Transverse colon (tissue), 4 donors: ENCODE measurements around the gene OR9A2. TPM values are rescaled to one million over a fixed set of nuclear protein-coding genes. Genes with fewer than 3 reads are reported as not detected.
"Not testable (repeated sequence)": the region's sequence is repeated elsewhere in the genome, so short reads cannot be mapped to it uniquely, and the experiment has no call there.

Source experiments
- DNase-seq: peaks from one replicate; pipeline ENCODE4 v3.0.0-alpha.2; 2019
- H3K27ac ChIP-seq, 4 donors: fragments of 200-600 bp; sonication (generic); 2 replicates each; pipeline ENCODE4 v1.5.1; 2016 to 2018; ENCODE audit warnings: inconsistent platforms in 4 of 4
- H3K27me3 ChIP-seq: fragments of 200-600 bp; sonication (generic); 2 replicates; pipeline ENCODE4 v1.5.1; 2017; ENCODE audit warnings: inconsistent platforms
- H3K36me3 ChIP-seq, 4 donors: fragments of 200-600 bp; sonication (generic); 2 replicates each; pipeline ENCODE4 v1.5.1; 2017 to 2019; ENCODE audit warnings: inconsistent platforms in 4 of 4
- H3K4me1 ChIP-seq, 4 donors: fragments of 200-600 bp; sonication (generic); 2 replicates each; pipeline ENCODE4 v1.5.1; 2017 to 2020; ENCODE audit warnings: inconsistent platforms in 4 of 4
- H3K4me3 ChIP-seq, 4 donors: fragments of 200-600 bp; sonication (generic); 1 replicate in 1 of 4; 2 replicates in 3 of 4; pipeline versions ENCODE4 v1.5.1 to v1.6.1; 2017 to 2019; ENCODE audit warnings: inconsistent platforms in 4 of 4
- H3K9me3 ChIP-seq, 2 donors: fragments of 200-600 bp; sonication (generic); 2 replicates each; pipeline ENCODE4 v1.5.1; 2017 to 2019; ENCODE audit warnings: inconsistent platforms in 2 of 2
- CTCF ChIP-seq, 5 experiments: fragments of 200-600 bp in 3 of 5; fragments of 450-650 bp in 2 of 5; sonication (generic) in 3 of 5; IDR thresholded peaks; 1 replicate in 2 of 5; 2 replicates in 3 of 5; pipeline ENCODE4 v1.5.1; 2016 to 2017; ENCODE audit warnings: antibody characterized with exemption in 5 of 5, inconsistent platforms in 3 of 5, mild to moderate bottlenecking in 2 of 5, moderate library complexity in 1 of 5
- EP300 ChIP-seq: sonication (generic); formaldehyde crosslinking; IDR thresholded peaks from one replicate; pipeline ENCODE4 v1.6.1; 2017; ENCODE audit warnings: antibody characterized with exemption, low read depth
- POLR2A ChIP-seq: fragments of 450-650 bp; IDR thresholded peaks from one replicate; pipeline ENCODE4 v1.6.1; 2016; ENCODE audit warnings: antibody characterized with exemption, mild to moderate bottlenecking, moderate library complexity
- POLR2AphosphoS5 ChIP-seq, 3 donors: sonication (generic); formaldehyde crosslinking; IDR thresholded peaks; one replicate each; pipeline ENCODE4 v1.6.1; 2016; ENCODE audit warnings: antibody characterized with exemption in 3 of 3
- WGBS, 2 donors: methylation state at CpG; one replicate each; pipeline ENCODE4 v1.1.5; 2018; ENCODE audit warnings: low coverage in 1 of 2; 5-methylcytosine and 5-hydroxymethylcytosine counted together
- in situ Hi-C, 4 donors: fragments of 200-750 bp; cut with MboI; loops; one replicate each; pipeline versions ENCODE4 v1.15.0 to v1.15.1; 2017; ENCODE audit warnings: low sequenced_read_pairs in 3 of 4, low pct_ligation_motif_present in 1 of 4, low pct_unique_long_range_greater_than_20kb in 1 of 4
- intact Hi-C: fragments of 100-400 bp; cut with DNase I; formaldehyde crosslinking; loops from one replicate; pipeline ENCODE4 v1.15.1; 2023; ENCODE audit warnings: low total_unique reads
- total RNA-seq, 4 donors: library from RNA; depleted of rRNA; stranded (reverse); fragments of >200 nt; gene quantifications; one replicate each; pipeline ENCODE4 v1.1.0, GENCODE V29; 2016

The OR9A2 gene
- total RNA-seq, 4 donors from 2014 or later: not detected

- Histone ChIP-seq H3K27me3 (no peaks in the 10 kb centered on the region), H3K4me1 (no peaks in the 10 kb centered on the region), H3K27ac (no peak overlapping the region), H3K4me3 (no peak overlapping the region), H3K9me3 (no peaks in the 10 kb centered on the region), H3K36me3 (no peaks in the 10 kb centered on the region)
- WGBS, 2 donors: 57% methylated on average over 1 of the region's 1 CpG; no CpG with 5 or more reads in 1 of the 2 donors
- in situ Hi-C loops (no loop called here), intact Hi-C loops (no loop called here)
- TF ChIP-seq POLR2A (no peak), POLR2AphosphoS5 (IDR thresholded peaks at IDR 0.05) (no peak), CTCF (IDR thresholded peaks at IDR 0.05) (no peak), EP300 (no peak)
- DNase-seq: no peak
Measured at GRCh38 chr7:142983825-142984224, 43.1 kb downstream of the OR9A2 start.

- H3K27ac ChIP-seq, H3K9me3 ChIP-seq, H3K4me3 ChIP-seq, H3K36me3 ChIP-seq, intact Hi-C loops, H3K4me1 ChIP-seq, DNase-seq, H3K27me3 ChIP-seq, in situ Hi-C loops: not testable (repeated sequence)
- 85 to 90% methylated on average over 3 to 4 of the region's 4 CpGs for WGBS, 2 donors
Measured at GRCh38 chr7:142978402-142978801, 48.5 kb downstream of the OR9A2 start.

Other genes with a start within 250 kb of the OR9A2 start
- gene EPHB6, start 172.1 kb downstream of the OR9A2 start, total RNA-seq: 10 to 100 TPM in 1 of 4 donors, 1 to 10 TPM in 3; 2.9 to 10.2 (median 4.5) TPM
- gene TRPV6, start 141.4 kb downstream of the OR9A2 start, total RNA-seq: 1 to 10 TPM in 1 of 4 donors, under 1 TPM in 1, not detected in 2; 0.14 to 2.9 TPM
- gene TRPV5, start 93.4 kb downstream of the OR9A2 start, total RNA-seq: not detected
- gene LLCFC1, start 87.6 kb downstream of the OR9A2 start, total RNA-seq: not detected
- gene KEL, start 64.8 kb downstream of the OR9A2 start, total RNA-seq: under 1 TPM in 1 of 4 donors, not detected in 3; 0.37 TPM
- not detected for gene OR6V1, start 25.2 kb upstream of the OR9A2 start, total RNA-seq
- gene PIP, start 104.9 kb upstream of the OR9A2 start, total RNA-seq: not detected
- not detected for gene TAS2R39, start 156.3 kb upstream of the OR9A2 start, total RNA-seq
- gene TAS2R40, start 194.9 kb upstream of the OR9A2 start, total RNA-seq: not detected
- 100 to 1,000 TPM; 333 to 472 (median 376) TPM for gene GSTK1, start 236.3 kb upstream of the OR9A2 start, total RNA-seq